NCI-H69 (cell line): ENCODE measurements around the gene OR6C65.
"Not testable (repeated sequence)": the region's sequence is repeated elsewhere in the genome, so short reads cannot be mapped to it uniquely, and the experiment has no call there.

Experiments
- DNase-seq: peaks from one replicate; lab custom pipeline; 2025; lab: John Stamatoyannopoulos, UW

Gene OR6C65

GRCh38 chr12:55400229-55400628 is at the start of gene OR6C65:
TSS of gene OR6C65 (plus strand) at chr12:55400529. CDS start at chr12:55400529, 0 bp downstream.
- no peak for DNase-seq

GRCh38 chr12:55355338-55355737 is 45.0 kb upstream of the OR6C65 start:
- DNase-seq: not testable (repeated sequence)

- DNase-seq: no peak
Measured at GRCh38 chr12:55362675-55363074, 37.7 kb upstream of the OR6C65 start, which contains the start of gene OR6C75. TSS of gene OR6C75 (plus strand) at chr12:55362975. CDS start at chr12:55365111, 2,136 bp downstream.

GRCh38 chr12:55365086-55365485 is 35.2 kb upstream of the OR6C65 start:
- no peak for DNase-seq

GRCh38 chr12:55372521-55372920 is 27.8 kb upstream of the OR6C65 start:
- no peak for DNase-seq

- DNase-seq: no peak
Measured at GRCh38 chr12:55385891-55386290, 14.4 kb upstream of the OR6C65 start.

- no peak for DNase-seq
Measured at GRCh38 chr12:55392032-55392795, 8.1 kb upstream of the OR6C65 start.

GRCh38 chr12:55396326-55396725 is 4.0 kb upstream of the OR6C65 start:
- DNase-seq: no peak

- no peak for DNase-seq
Measured at GRCh38 chr12:55407866-55408265, 7.5 kb downstream of the OR6C65 start.

GRCh38 chr12:55409133-55409532 is 8.8 kb downstream of the OR6C65 start:
- not testable (repeated sequence) for DNase-seq

GRCh38 chr12:55412138-55412537 is 11.8 kb downstream of the OR6C65 start:
- DNase-seq: not testable (repeated sequence)

GRCh38 chr12:55413498-55414388 is 13.4 kb downstream of the OR6C65 start:
- DNase-seq: not testable (repeated sequence)

GRCh38 chr12:55414396-55414823 is 14.1 kb downstream of the OR6C65 start:
- DNase-seq: not testable (repeated sequence)

- DNase-seq: not testable (repeated sequence)
Measured at GRCh38 chr12:55414889-55415288, 14.6 kb downstream of the OR6C65 start.

- DNase-seq: no peak
Measured at GRCh38 chr12:55416961-55417360, 16.6 kb downstream of the OR6C65 start.

GRCh38 chr12:55420307-55420962 is 20.1 kb downstream of the OR6C65 start:
- no peak for DNase-seq

- no peak for DNase-seq
Measured at GRCh38 chr12:55425954-55426353, 25.6 kb downstream of the OR6C65 start, which contains the start of gene OR6C76. TSS of gene OR6C76 (plus strand) at chr12:55426254. CDS start at chr12:55426254, 0 bp downstream.

GRCh38 chr12:55428331-55429243 is 28.3 kb downstream of the OR6C65 start:
- DNase-seq: no peak

- not testable (repeated sequence) for DNase-seq
Measured at GRCh38 chr12:55441233-55441632, 40.9 kb downstream of the OR6C65 start.

GRCh38 chr12:55443776-55444175 is 43.4 kb downstream of the OR6C65 start, which contains the start of gene OR6C2:
TSS of gene OR6C2 (plus strand) at chr12:55444076. CDS start at chr12:55452214, 8,138 bp downstream.
- no peak for DNase-seq

GRCh38 chr12:55445357-55445756 is 45.0 kb downstream of the OR6C65 start:
- DNase-seq: no peak
